HG02884 (cell line): Measurements from ENCODE around the gene CAMK1G.

Source experiments
- ATAC-seq: cut with Tn5 transposase; IDR thresholded peaks from one replicate; pipeline ENCODE4 v1.9.1; 2021; ENCODE audit warnings: mild to moderate bottlenecking, moderate library complexity; ENCODE audit not compliant: unreplicated experiment

The CAMK1G gene

DNA sequence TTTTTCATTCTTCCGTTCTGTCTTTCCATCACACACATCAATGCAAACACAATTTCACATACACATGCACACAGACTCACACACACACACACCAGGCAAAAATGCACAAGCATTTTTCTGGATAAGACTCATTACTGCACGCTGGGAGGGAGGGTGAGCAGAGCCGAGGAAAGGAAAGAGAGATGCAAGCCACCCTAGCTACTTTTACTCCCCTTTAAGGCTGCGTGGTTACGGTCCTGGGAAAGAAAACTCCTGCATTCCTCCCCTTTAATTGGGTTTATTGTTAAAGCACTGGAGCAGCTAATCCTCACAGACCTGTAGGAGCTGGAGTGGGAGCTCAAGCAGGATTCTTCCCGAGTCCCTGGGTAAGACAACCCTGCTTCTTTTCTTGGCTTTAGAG is at the start of gene CAMK1G:
CAMK1G (plus strand) TSS at position 307 of the 400 bp plus-strand sequence. CDS start 11,270 bp downstream, outside the sequence.
- ATAC-seq: no peak

DNA sequence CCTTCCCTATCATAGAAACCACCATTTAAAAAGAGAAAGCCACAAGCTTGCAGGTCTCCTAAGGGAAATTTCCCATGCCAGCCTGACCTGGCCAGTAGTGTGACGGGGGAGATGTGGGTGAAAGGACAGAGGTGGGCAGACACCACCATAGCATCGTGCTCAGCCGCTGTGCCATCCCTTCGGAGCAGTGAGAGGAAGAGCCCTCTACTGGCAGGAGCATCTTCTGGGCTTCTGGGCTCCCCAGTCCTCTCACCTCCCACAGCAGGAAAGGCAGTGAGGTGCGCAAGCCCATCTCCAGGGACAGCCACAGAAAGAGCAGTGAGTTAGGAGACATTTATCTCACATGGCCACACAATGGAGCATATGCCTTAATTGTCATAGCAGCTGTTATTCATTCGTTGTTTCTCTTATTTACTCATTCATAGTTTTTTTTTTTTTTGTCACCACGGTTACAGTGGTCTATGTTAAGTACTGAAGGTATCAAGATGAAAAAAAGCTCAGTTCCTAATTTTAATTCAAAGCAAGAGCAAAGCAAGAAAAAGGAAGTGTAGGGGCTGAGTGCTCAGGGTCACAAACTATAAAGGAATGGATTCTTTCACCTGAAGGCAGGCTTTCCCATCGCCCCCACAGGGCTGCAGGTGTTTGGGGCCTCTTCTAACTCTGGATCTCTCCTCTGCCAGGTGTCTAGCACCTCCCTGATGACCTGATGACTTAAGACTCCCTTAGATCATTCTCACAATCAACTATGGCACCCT is 48.8 kb upstream of the CAMK1G start:
- no peak for ATAC-seq

DNA sequence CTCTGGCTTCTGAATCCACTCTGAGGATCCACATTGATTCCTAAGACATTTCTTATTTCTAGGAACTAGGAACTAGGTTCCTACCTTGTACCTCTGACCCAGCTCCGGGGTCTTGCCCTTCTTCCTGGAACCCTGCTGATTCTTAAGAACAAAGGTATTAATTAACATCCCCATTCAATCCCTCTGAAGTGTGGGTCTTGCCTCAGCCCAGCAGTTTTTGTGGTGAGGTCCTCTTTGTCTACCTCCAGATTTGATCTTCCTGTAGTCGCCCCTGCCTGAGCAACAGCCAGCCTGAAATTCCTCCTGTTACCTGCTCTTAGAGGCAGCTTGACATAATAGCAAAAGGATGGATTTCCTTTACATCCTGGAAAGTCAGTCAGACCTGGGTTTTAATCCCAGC is 46.7 kb upstream of the CAMK1G start:
- ATAC-seq: no peak

DNA sequence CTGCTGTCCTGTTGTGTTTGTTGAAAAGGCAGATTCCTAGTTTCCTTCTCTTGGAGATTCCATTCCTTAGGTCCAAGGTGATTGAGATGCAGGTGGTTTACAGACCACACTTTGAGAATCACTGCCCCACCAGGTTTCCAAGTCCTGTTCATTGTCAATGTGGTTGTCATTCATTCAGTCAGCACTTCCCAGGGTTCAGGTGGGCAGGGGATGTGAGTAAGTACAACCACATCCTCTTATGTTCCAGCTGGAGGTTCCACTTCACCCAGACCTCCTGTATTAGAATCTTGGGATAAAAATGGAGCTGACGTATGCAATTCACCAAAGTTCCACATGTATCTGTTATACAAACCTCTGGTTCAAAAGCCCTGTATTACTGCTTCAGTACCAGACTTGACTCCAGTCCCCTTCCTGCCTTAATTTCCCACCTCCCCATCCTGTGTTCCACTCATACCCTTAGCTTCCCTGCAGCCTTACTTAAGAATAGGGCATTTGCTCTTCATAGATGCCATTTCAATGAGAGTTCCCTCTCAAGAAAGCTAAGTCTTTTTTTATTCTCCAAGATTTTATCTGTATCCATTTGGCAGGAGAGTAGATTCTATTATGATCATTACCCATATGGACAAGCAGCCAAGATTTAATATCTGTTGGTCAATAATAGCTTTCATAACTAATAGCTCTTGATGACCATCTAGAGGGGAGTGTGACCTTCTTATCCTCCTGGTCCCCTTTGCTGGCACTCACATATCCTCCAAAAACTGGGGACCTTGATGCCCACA is 46.0 kb upstream of the CAMK1G start:
- no peak for ATAC-seq

DNA sequence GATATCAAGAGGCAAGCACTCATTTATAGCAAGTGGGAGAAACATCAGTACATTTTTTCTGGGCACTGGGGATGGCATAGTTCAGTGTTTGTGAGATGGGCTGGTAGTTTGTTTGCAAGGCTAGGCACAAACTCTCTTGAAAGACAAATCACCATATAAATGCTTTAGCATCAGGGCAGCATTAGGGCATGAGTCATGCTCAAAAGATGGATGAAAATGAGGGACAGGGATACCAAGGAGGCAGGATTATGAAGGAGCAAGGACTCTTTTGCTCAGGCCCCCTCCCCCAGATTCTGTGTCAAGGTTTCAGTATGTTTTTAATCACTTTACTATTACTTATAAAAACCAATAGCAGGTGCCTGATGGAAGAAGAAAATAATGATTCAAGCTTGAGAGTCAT is 43.9 kb upstream of the CAMK1G start:
- ATAC-seq: no peak

DNA sequence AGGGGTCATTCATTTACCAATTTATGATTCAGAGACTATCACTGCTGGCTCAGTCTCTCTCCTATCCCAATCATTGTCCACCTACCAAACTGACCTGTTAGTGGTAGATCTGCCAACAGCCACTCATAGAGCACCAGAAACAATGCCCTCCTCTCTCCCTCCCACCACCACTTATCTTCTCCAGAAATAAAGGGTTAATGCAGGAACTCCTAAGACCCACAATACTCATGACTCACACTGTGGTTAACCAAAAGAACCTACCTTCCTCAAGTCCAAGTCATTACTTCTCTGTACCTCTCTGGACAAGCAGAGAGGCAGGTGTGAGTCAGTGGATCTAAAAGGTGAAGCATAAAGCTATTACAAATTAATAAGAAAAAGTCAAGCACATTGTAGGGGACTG is 40.9 kb upstream of the CAMK1G start:
- no peak for ATAC-seq

DNA sequence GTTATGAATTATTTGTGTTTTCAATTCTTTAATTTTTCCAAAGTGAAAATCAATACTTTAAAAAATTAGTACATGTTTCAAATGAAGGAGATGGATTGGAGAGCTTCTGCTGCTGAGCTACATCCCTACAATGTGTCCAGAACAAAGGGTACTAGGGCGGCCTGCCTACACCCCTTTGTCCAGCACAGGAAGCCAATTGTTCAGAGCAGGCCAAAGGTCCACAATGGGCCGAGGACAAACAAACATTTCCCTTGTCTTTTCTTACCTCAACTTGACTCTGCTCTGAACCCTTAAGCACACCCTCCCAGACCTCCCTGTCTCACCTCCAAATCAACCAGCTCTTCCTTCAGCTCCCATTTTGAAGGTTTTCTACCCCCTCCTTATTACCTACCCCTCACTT is 39.4 kb upstream of the CAMK1G start:
- no peak for ATAC-seq

DNA sequence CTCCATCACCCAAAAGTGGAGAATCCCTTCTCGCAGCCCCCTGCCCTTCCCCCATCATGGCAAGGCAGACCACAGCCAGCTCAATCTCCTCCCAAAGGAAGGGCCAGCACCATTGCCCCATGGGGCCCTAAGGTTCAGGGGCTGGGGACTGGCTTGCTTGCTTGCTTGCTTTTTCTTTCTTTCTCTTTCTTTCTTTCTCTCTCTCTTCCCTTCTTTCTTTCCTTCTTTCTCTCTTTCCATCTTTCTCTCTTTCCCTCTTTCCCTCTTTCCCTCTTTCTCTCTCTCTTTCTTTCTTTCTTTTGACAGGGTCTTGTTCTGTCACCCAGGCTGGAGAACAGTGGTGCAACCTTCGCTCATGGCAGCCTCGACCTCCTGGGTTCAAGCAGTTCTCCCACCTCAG is 38.1 kb upstream of the CAMK1G start:
- no peak for ATAC-seq

DNA sequence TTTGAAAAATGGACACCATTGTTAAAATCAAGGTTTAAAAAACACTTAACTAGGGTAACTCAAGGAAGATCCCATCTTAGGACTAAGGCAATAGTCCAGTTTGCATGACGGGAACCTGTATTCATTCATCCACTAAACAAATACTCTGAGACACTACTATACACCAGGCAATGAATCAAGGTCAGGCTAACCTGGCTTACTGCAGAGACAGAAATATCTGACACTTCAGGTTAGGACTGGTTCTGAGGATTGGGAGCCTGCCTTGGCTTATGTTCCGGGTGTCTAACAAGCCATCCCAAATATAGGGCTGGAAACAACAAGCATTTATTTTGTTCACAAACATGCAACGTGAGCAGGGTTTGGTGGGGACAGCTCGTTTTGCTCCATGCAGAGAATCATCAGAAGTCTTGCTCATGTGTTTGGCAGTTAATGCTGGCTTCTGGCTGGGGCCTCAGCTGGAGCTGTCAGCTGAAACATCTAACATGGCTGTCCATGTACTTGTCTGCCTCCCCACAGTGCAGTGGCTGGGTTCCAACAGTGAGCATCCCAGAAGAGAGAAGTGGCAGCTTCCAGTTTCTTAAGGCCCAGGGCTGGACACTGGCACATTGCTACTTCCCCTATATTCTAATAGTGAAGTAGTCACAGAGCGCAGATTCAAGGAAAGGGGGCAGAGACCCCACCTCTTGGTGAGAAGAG is 37.0 kb upstream of the CAMK1G start:
- no peak for ATAC-seq

DNA sequence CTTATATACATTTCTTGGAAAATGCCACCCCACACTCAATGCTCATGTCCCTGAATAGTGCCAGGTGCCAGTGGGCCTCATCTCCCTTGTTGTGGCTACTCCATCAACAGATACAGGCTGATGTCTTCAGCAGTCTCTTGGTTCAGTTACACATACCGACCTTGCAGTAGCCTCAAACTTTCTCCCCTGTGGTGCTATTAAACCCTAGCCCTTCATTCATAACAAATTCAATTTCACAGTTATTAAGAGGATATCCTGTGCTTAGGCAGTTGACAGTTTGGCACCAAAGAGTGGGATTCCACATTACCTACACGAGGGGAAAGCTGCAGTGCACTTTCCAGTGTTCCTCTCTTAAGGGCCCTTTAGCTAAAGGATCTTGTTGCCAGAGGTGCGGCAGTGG is 35.9 kb upstream of the CAMK1G start:
- no peak for ATAC-seq

DNA sequence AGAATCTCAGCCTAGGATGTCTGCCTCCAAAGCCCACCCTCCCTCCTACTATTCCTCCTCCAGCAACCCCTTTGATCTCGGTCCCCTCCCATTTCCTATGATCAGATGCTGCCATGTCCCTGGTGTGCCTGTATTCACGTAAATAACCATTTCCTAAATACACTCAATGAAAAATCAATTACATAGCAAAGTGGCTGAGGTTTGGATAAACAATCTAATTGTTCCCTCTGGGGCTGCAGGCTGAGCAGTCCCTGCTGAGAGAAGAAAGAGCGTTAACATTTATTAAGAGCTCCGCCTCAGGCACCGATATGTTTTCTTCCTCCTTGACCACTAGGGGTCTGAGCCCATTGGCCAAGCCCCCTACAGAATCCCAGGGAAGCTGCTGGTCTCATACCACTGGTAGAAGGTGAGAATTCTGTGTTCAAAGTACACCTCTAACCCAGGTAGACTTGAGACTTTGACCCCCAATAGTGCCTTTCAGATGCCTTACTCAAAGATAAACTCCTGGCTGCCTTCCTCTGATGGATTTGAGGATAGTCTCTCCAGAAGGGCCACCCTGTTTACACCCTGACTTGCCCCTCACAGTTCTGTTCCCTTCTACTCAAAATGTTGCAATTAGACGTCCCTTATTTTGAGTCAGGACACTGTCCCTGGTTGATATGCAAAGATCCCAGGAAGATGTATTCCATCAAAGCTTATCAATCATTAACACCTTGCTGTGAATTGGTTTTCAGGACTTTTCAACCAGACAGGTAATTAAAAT is 33.9 kb upstream of the CAMK1G start:
- no peak for ATAC-seq

DNA sequence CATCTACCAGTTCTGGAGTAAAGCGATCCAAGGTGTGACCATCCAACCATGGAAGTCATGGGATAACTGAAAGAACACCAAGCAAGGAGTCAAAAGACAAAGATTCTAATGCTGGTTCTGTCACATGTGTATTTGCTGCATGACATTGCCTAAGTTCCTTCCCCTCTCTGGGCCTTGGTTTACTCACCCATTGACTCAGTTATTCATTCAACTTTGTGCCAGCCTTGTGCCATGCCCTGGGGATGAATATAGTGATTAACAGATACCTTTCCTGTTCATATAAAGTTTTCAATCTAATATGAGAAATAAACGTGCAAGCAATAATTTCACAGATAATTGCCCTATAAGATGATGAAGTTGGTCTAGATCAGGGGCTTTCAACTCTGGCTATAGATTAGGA is 33.0 kb upstream of the CAMK1G start:
- no peak for ATAC-seq

DNA sequence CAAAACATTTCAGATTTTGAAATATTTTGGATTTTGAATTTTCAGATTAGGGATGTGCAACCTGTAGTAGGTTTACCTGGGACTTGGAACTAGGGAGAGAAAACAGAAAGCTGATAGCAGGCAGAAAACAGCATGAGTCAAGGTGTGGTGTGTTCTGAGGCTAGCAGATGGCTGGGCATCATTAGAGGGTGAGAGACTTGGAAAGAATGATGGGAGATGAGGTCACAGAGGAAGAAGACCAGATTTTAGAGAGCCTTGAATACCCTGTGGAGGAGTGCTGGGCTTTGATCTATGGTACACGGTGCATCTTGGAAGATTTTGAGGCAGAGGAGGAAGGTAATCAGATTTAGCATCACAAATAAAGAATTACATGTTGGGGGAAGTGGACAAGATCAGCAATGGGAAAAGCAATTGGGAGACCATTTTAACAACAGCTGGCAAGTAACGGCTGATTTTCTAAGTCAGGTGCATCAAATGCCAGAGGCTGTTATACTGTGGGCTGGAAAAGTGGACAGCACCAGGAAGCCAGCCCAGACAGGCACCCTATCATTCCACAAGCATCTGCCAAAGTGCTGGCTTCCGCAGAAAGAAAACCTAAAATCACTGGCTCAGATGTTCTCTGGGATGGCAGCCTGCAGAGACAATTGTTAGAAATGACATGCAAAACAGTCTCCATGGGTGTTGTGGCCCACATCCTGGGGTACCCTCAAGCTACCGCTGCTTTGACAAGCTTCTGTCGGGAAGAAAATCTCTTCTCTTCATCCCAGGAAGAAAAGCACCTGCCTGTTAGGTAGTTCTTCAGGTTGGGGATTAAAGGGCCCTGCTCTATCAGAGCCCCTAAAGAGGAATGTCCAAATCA is 30.9 kb upstream of the CAMK1G start:
- no peak for ATAC-seq

DNA sequence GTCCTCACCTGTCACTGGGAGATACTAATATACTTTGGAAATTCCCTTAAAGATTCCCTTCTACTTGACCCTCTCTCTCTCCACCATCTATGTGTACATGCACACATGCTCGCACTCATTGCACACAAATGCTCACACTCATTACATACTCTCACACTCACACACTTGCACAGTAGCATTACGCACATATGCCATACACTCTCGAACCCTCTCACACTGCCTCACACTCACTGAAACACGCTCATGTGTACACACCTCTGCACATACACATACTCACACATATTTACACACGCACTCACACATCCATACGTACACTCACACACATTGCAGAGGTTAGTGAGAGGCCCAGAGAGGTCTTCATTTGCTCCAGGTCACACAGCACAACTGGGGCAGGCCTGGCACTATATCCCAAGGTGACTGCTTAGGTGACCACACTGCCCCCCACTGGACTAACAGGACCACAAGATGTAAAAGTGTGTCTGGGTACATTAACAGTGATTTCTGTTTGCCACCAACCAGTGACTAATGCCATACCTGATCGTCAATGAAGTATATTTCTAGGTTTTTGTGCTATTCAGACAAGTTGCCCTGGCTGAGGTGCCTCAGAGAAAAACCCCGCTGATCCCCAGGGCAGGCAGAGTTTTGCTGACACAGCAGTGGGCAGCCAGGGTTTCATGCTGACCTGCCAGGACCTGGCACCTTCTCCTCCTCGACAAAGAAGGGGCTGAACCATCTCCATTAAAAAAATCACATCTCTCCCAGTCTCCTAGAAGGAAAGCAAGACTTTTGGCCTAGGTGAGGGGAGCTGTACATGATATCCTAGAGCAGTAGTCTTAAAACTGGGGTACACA is 28.5 kb upstream of the CAMK1G start:
- ATAC-seq: no peak

DNA sequence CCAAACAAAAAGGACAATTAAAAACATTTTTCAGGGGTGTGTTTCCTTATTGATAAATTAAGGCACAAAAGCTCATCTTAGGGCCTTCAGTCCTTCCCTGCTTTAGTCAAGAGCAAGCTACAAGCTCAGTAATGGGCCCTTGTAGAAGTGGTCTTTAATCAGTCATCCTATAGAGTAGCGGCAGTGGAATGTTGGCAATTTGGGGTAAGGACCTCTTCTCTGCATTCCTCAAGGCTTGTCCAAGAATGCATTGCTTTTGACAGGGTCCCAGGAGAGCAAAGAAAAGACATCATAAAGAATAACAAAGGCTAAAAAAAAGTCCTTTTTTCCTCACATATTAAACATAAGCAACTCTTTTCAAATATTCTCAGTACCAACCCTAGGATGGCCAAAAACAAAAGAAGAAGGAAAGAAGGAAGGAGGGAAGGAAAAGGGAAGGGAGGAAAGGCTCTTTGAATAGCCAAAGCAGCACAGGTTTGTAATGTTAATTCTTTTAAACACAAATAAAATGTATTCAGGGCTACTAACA is 27.3 kb upstream of the CAMK1G start:
- ATAC-seq: no peak

DNA sequence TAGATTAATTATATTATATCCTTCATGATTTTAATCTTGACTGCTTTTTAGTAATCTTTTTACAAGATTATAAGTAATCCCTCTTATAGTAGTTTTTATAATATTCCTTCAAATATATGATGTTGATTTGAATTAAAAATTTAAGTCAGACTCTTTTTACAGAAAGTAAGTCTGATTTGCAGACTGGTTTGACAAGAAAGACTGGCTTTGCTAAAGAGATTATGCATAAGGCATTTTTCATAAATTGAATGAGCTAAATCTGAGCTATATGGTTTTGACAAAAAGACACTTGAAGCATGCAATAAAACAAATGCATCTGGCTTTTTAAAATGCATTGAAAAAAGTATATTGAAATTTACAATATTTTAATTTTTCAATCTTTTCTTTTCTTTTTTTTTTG is 26.3 kb upstream of the CAMK1G start:
- ATAC-seq: no peak

DNA sequence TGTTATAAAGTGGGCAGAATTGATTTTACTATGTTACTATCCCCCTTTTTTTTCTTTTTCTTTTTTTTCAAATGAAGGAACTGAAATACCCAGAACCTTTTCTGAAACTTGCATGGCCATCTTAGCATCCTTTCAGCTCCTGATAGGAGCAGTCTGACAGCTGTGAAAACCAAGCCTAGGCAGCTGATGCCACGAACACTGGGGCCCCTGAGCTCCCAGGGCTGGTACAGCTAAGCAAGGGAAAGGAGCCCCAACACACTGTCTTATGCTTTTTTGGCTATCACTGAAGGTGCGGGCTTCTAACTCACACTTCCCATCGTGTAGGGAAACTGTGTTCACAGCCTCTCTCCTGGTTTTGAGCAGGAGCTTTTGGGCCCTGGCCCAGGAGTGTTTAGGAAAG is 23.0 kb upstream of the CAMK1G start:
- ATAC-seq: no peak

DNA sequence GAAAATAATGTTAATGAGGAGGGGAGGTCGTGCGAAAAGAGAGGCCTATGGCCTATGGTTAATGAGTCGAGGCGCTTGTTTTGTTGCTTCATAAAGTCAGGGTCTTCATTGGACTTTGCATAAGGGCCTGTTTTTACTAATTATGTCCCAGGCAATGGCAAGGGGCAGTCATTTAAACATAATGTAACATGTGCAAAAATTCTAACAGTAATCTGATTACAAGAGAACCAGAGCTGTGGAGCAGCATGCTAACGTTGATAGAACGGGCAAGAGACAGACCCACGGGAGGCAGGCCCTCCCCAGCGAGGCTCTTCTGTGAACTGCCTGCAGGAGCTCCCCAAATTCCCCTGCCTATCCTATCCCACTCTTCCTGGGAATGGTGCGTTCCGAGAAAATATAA is 22.6 kb upstream of the CAMK1G start:
- no peak for ATAC-seq

DNA sequence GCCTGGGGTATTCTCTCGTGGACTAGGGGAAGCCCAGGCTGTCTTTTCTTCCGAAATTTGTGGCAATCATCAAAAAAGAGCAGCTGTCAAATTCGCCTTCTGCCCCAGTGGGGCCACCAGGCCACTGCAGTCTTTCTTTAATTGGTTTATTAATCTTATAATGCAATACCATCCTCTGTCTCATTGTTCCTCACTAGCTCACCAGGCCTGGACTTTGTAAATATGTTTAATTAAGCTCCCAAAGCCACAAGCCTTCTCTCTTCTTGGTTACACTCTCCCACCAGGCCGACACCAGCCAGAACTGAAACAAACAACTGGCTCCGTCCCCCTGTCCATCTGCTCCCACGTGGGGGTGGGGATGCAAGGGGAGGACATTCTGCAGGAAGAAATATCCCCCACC is 22.0 kb upstream of the CAMK1G start:
- ATAC-seq: no peak
